ENCODE results near the gene CACNA2D3.

DNA sequence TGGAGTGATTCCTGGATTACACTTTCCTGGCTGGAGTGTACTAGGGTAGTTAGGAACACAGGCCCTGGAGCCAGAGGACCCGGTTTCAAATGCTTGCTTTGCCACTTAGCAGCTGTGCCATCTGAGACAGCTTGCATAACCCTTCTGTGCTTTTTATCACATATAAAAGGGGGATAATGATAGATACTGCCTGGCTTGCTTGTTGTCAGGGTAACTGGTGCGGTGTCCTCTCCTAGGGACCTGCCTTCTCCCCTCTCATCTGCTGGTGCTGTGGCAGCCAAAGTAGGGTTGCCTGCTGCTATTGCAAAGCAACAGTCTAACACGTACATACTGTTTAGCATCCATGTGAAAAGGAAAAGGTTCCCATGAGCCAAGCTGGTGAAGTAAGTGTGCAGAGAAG, 667.7 kb downstream of the CACNA2D3 start:
- no peak for TF ChIP-seq EZH2phosphoT487 (conservative IDR thresholded peaks at IDR 0.05; ENCODE audit: low read length)
- TF ChIP-seq, protein P1, sequence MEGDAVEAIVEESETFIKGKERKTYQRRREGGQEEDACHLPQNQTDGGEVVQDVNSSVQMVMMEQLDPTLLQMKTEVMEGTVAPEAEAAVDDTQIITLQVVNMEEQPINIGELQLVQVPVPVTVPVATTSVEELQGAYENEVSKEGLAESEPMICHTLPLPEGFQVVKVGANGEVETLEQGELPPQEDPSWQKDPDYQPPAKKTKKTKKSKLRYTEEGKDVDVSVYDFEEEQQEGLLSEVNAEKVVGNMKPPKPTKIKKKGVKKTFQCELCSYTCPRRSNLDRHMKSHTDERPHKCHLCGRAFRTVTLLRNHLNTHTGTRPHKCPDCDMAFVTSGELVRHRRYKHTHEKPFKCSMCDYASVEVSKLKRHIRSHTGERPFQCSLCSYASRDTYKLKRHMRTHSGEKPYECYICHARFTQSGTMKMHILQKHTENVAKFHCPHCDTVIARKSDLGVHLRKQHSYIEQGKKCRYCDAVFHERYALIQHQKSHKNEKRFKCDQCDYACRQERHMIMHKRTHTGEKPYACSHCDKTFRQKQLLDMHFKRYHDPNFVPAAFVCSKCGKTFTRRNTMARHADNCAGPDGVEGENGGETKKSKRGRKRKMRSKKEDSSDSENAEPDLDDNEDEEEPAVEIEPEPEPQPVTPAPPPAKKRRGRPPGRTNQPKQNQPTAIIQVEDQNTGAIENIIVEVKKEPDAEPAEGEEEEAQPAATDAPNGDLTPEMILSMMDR (IDR thresholded peaks at IDR 0.05; ENCODE audit: insufficient read depth, low read length, poor library complexity, severe bottlenecking): no peak

Measured in SU-DHL-6 (cell line).